ENCODE results near the gene CCDC63. TPM values are rescaled to one million over a fixed set of nuclear protein-coding genes. Genes with fewer than 3 reads are reported as not detected.

CCDC63 gene
- total and polyA plus RNA-seq, 9 of the 15 experiments (the other 6 are each of a cell fraction or from before 2014, with no cell fraction given): not detected

- TF ChIP-seq RAD21 (CRISPR knock-in tag; conservative IDR thresholded peaks at IDR 0.05 in 1 of 2, IDR thresholded peaks at IDR 0.05 in 1 of 2) (peak; percentile 64 to 81), SMARCC2 (IDR thresholded peaks at IDR 0.05; ENCODE audit: low read depth) (no peak), REST (IDR thresholded peaks at IDR 0.05; ENCODE audit: borderline replicate concordance) (peak; percentile 49), REST (CRISPR knock-in tag; IDR thresholded peaks at IDR 0.05; ENCODE audit: low read depth) (no peak), MYC (IDR thresholded peaks at IDR 0.05; ENCODE audit: low read depth, low read length) (0 out of 2 replicates have a peak, but pooled peaks have one; percentile 28), MYC (CRISPR knock-in tag; IDR thresholded peaks at IDR 0.05; ENCODE audit: borderline replicate concordance, low read depth) (no peak), RB1 (IDR thresholded peaks at IDR 0.05; ENCODE audit: low read depth) (peak; percentile 36; the same call in 1 of the 2 replicates), BMI1 (IDR thresholded peaks at IDR 0.05; ENCODE audit: low read length) (0 out of 2 replicates have a peak, but pooled peaks have one; percentile 24), CXXC5 (CRISPR knock-in tag; IDR thresholded peaks at IDR 0.05) (no peak)
These were observed 90.4 kb downstream of the CCDC63 start (continued) for GRCh38 chr12:110937104-110937641.

Data from K562 (cell line).